Activated CD4-positive, alpha-beta memory T cell treated with anti-CD3 and anti-CD28 coated beads, Interleukin-2, amount 10 ng/mL, durations not matched to agents 7 days and 5 days (primary cell): ENCODE data around the gene PHF8. TPM values are rescaled to one million over a fixed set of nuclear protein-coding genes. Genes with fewer than 3 reads are reported as not detected.

Experiments
- CTCF ChIA-PET: fragments of 350-600 bp; sonication (Branson Sonifier 250); formaldehyde crosslinking; loops from one replicate; lab custom pipeline; 2021; ENCODE audit warnings: antibody characterized with exemption, inconsistent platforms; lab: Charles Lee
- POLR2A ChIA-PET: fragments of 350-600 bp; sonication (Branson Sonifier 250); formaldehyde crosslinking; loops from one replicate; lab custom pipeline; 2021; ENCODE audit warnings: antibody characterized with exemption; lab: Charles Lee
- DNase-seq: peaks from one replicate; pipeline ENCODE4 v3.0.0-alpha.2; 2020
- H3K27ac Mint-ChIP-seq: one replicate; pipeline ENCODE4 v1.8.0; 2021; ENCODE audit warnings: mild to moderate bottlenecking, mixed read lengths
- H3K27me3 Mint-ChIP-seq: one replicate; pipeline ENCODE4 v1.8.0; 2021; ENCODE audit warnings: mixed read lengths
- H3K36me3 Mint-ChIP-seq: one replicate; pipeline ENCODE4 v1.8.0; 2021; ENCODE audit warnings: low read depth, mixed read lengths
- H3K4me1 Mint-ChIP-seq: one replicate; pipeline ENCODE4 v1.8.0; 2021; ENCODE audit warnings: mixed read lengths
- H3K4me3 Mint-ChIP-seq: one replicate; pipeline ENCODE4 v1.8.0; 2021; ENCODE audit warnings: mild to moderate bottlenecking, mixed read lengths
- H3K9me3 Mint-ChIP-seq: one replicate; pipeline ENCODE4 v1.8.0; 2021; ENCODE audit warnings: mixed read lengths
- total RNA-seq, 2 experiments: library from RNA; stranded (reverse); gene quantifications; one replicate each; pipeline ENCODE4 v1.2.3, GENCODE V29; 2021

The PHF8 gene
- total RNA-seq = 10 to 100 TPM; 40.4 to 42.5 TPM

- peak within 1 kb of the TSS; percentile 96 for H3K4me3 Mint-ChIP-seq
- peak; percentile 95 for DNase-seq
- ChIA-PET CTCF (interaction anchor here (1.0 to 1.9 kb wide), 4 partner anchors 90 to 487 kb away, joined by 3 to 4 read pairs (median 4); partner anchors contain the start of gene HUWE1), POLR2A (interaction anchor here (0.8 to 3.7 kb wide), 14 partner anchors 13 to 1444 kb away, joined by 3 to 34 read pairs (median 5); partner anchors contain the start of genes APEX2, FAM120C, GNL3L and HUWE1)
- no peaks in the 10 kb centered on the region for H3K9me3 Mint-ChIP-seq
- no peaks in the 10 kb centered on the region for H3K27me3 Mint-ChIP-seq
- peaks cover 35% of the 10 kb centered on the region for H3K4me1 Mint-ChIP-seq
- H3K36me3 Mint-ChIP-seq = peaks cover 19% of the 10 kb centered on the region
- H3K27ac Mint-ChIP-seq = peak within 1 kb of the TSS; percentile 96
These were observed at the start of gene PHF8 for GRCh38 chrX:54044126-54044876. PHF8 (minus strand) TSS chrX:54044473; CDS start chrX:54042728, 1,745 bp downstream.

- Mint-ChIP-seq H3K36me3 (no peaks in the 10 kb centered on the region), H3K9me3 (no peaks in the 10 kb centered on the region), H3K27ac (no peak overlapping the region), H3K27me3 (no peaks in the 10 kb centered on the region), H3K4me1 (no peaks in the 10 kb centered on the region), H3K4me3 (no peak overlapping the region)
- POLR2A ChIA-PET = no interaction called here
- CTCF ChIA-PET = interaction anchor here (0.7 kb wide), 1 partner anchor 812 kb away, joined by 3 read pairs; no protein-coding TSS in a partner anchor
- DNase-seq = no peak
These were observed 49.3 kb upstream of the PHF8 start for GRCh38 chrX:54093571-54093970.

GRCh38 chrX:54093159-54093558 lies 48.9 kb upstream of the PHF8 start:
- H3K36me3 Mint-ChIP-seq = no peaks in the 10 kb centered on the region
- H3K27me3 Mint-ChIP-seq = no peaks in the 10 kb centered on the region
- POLR2A ChIA-PET = no interaction called here
- no peak overlapping the region for H3K27ac Mint-ChIP-seq
- no peaks in the 10 kb centered on the region for H3K4me1 Mint-ChIP-seq
- H3K4me3 Mint-ChIP-seq = no peak overlapping the region
- no peak for DNase-seq
- CTCF ChIA-PET = interaction anchor here (0.7 kb wide), 1 partner anchor 811 kb away, joined by 3 read pairs; no protein-coding TSS in a partner anchor
- H3K9me3 Mint-ChIP-seq = no peaks in the 10 kb centered on the region

GRCh38 chrX:54090880-54091279 lies 46.6 kb upstream of the PHF8 start:
- ChIA-PET CTCF (interaction anchor here (0.6 kb wide), 1 partner anchor 357 kb away, joined by 4 read pairs; no protein-coding TSS in a partner anchor), POLR2A (no interaction called here)
- H3K4me1 Mint-ChIP-seq = no peaks in the 10 kb centered on the region
- no peaks in the 10 kb centered on the region for H3K36me3 Mint-ChIP-seq
- H3K27me3 Mint-ChIP-seq = no peaks in the 10 kb centered on the region
- H3K4me3 Mint-ChIP-seq = no peak overlapping the region
- no peak overlapping the region for H3K27ac Mint-ChIP-seq
- no peaks in the 10 kb centered on the region for H3K9me3 Mint-ChIP-seq
- no peak for DNase-seq

GRCh38 chrX:54089191-54089590 lies 44.9 kb upstream of the PHF8 start:
- Mint-ChIP-seq H3K4me1 (no peaks in the 10 kb centered on the region), H3K36me3 (no peaks in the 10 kb centered on the region), H3K27me3 (no peaks in the 10 kb centered on the region), H3K27ac (no peak overlapping the region), H3K9me3 (no peaks in the 10 kb centered on the region), H3K4me3 (no peak overlapping the region)
- POLR2A ChIA-PET = no interaction called here
- DNase-seq = no peak
- CTCF ChIA-PET = no interaction called here

DNA sequence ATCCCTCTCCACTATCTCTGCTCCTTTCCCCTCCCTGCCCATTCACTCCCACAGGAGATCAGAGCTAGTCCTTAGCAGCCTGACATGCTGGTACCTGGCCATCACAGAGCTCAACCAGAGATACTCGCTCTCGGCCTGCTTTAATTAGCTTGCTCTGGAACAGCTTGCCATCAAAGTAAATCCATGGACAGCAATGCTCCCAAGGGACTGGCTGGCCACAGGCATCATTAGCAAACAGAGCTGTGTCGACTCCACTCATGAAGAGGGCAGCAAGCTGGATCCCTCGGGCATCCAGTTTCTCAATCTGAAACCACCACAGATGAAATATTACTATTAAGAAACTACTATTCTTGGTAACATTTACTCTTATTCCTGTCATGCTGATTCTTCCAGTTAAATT lies 43.4 kb upstream of the PHF8 start:
- Mint-ChIP-seq H3K27ac (no peak overlapping the region), H3K4me1 (no peaks in the 10 kb centered on the region), H3K4me3 (no peak overlapping the region), H3K36me3 (no peaks in the 10 kb centered on the region), H3K27me3 (no peaks in the 10 kb centered on the region), H3K9me3 (no peaks in the 10 kb centered on the region)
- DNase-seq = no peak
- ChIA-PET POLR2A (no interaction called here), CTCF (no interaction called here)

DNA sequence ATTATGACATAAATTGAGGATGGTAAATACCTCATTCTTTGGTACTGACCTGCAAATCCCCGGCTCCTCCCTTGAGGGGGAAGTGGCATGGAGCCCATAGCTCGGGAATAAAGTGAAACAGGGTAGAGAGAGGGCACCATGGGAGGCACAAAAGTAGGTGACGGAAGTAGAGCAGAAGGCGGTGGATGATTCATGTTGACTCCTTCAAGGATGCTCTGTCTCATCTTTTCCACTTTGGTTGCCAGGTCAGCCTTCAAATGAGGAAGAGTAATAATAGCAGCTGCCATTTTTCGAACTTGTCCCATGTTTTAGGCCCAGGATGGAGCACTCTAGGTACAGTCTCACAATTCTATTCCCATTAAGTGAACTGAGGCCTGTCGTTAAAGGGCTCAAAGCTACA lies 41.4 kb upstream of the PHF8 start:
- no peaks in the 10 kb centered on the region for H3K36me3 Mint-ChIP-seq
- ChIA-PET CTCF (no interaction called here), POLR2A (no interaction called here)
- H3K27me3 Mint-ChIP-seq = no peaks in the 10 kb centered on the region
- no peaks in the 10 kb centered on the region for H3K9me3 Mint-ChIP-seq
- DNase-seq = no peak
- H3K4me3 Mint-ChIP-seq = no peak overlapping the region
- H3K27ac Mint-ChIP-seq = no peak overlapping the region
- H3K4me1 Mint-ChIP-seq = no peaks in the 10 kb centered on the region

GRCh38 chrX:54076903-54077302 lies 32.6 kb upstream of the PHF8 start:
- H3K27ac Mint-ChIP-seq = no peak overlapping the region
- CTCF ChIA-PET = no interaction called here
- no peaks in the 10 kb centered on the region for H3K9me3 Mint-ChIP-seq
- H3K4me3 Mint-ChIP-seq = no peak overlapping the region
- POLR2A ChIA-PET = no interaction called here
- DNase-seq = no peak
- no peaks in the 10 kb centered on the region for H3K36me3 Mint-ChIP-seq
- H3K4me1 Mint-ChIP-seq = no peaks in the 10 kb centered on the region
- no peaks in the 10 kb centered on the region for H3K27me3 Mint-ChIP-seq

DNA sequence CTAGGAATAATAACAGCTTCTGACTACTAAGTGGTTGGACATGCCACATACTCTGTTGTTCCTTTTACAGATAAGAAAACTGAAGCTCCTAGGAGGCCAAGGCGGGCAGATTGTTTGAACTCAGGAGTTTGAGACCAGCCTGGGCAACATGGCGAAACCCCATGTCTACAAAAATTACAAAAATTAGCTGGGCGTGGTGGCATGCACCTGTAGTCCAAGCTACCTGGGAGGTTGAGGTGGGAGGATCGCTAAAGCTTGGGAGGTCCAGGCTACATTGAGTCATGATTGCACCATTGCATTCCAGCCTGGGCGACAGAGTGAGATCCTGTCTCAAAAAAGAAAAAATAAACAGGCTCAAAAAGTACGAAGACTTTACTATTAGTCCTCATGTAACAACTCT lies 30.6 kb upstream of the PHF8 start:
- POLR2A ChIA-PET = no interaction called here
- H3K36me3 Mint-ChIP-seq = no peaks in the 10 kb centered on the region
- CTCF ChIA-PET = no interaction called here

DNA sequence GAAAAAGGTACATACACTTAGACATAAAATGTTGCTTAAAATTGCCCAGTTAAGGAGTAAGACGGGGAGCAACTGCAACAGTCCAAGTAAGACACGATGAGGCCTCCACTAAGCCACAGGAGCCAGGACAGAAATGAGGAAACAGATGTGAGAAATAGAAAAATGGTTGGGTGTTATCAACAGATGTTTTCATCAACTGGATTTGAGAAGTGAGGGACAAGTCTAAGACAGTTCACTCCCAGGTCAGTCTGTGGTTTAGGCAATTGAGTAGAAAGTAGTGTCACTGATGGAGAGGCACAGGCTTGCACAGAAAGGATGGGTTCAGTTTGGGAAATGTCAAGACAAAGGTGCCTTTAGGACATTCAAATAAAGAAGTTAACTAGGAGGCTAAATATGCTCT lies 23.5 kb upstream of the PHF8 start:
- Mint-ChIP-seq H3K9me3 (no peaks in the 10 kb centered on the region), H3K27me3 (no peaks in the 10 kb centered on the region), H3K27ac (no peak overlapping the region), H3K4me3 (no peak overlapping the region), H3K36me3 (no peaks in the 10 kb centered on the region), H3K4me1 (no peaks in the 10 kb centered on the region)
- POLR2A ChIA-PET = no interaction called here
- CTCF ChIA-PET = no interaction called here
- no peak for DNase-seq

More for the DNA sequence above, 30.6 kb upstream of the PHF8 start:
- Mint-ChIP-seq H3K27me3 (no peaks in the 10 kb centered on the region), H3K4me1 (no peaks in the 10 kb centered on the region), H3K9me3 (no peaks in the 10 kb centered on the region), H3K27ac (no peak overlapping the region), H3K4me3 (no peak overlapping the region)
- no peak for DNase-seq

DNA sequence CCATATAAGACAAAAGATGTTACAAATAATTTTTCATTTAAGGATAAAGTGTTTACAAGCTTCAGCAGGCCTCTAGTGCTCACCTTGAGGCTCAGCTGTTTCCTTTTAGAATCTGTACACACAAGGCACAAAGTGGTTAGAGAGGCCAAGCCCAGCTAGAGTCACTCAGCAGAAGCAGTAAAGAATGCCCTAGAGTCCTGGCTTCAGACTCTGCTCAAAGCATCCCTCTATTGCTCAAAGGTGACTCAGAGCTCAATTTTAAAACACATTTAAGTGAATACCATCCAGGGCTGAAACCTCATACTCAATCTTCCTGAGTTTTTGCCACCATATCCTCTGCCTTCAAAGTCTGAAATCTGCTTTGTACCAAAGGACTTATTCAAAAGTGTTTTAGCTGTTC lies 22.6 kb upstream of the PHF8 start:
- no peak overlapping the region for H3K27ac Mint-ChIP-seq
- H3K9me3 Mint-ChIP-seq = no peaks in the 10 kb centered on the region
- no peaks in the 10 kb centered on the region for H3K4me1 Mint-ChIP-seq
- no peaks in the 10 kb centered on the region for H3K36me3 Mint-ChIP-seq
- CTCF ChIA-PET = no interaction called here
- H3K4me3 Mint-ChIP-seq = no peak overlapping the region
- H3K27me3 Mint-ChIP-seq = no peaks in the 10 kb centered on the region
- POLR2A ChIA-PET = no interaction called here
- no peak for DNase-seq

DNA sequence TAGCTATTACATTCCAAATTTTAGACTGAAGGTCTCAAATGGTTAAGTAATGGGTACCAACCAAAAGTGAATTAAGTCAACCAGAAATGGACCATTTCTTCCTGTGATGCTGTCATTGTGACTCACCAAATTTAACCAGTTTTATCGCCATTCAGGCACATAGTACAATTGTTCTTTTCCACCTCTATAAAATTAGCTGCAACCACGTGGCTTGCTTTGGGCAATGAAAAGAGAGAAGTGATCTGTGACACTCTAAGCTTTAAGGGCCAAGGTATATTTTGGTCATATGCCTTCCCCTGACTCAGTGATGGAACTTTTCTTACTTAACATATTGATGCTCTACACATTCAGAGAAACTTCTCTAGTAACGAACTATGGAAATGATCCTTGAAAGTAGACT lies 20.3 kb upstream of the PHF8 start:
- H3K36me3 Mint-ChIP-seq = no peaks in the 10 kb centered on the region
- H3K27ac Mint-ChIP-seq = no peak overlapping the region
- H3K4me1 Mint-ChIP-seq = no peaks in the 10 kb centered on the region
- CTCF ChIA-PET = no interaction called here
- H3K9me3 Mint-ChIP-seq = no peaks in the 10 kb centered on the region
- DNase-seq = no peak
- POLR2A ChIA-PET = no interaction called here
- no peak overlapping the region for H3K4me3 Mint-ChIP-seq
- H3K27me3 Mint-ChIP-seq = no peaks in the 10 kb centered on the region

DNA sequence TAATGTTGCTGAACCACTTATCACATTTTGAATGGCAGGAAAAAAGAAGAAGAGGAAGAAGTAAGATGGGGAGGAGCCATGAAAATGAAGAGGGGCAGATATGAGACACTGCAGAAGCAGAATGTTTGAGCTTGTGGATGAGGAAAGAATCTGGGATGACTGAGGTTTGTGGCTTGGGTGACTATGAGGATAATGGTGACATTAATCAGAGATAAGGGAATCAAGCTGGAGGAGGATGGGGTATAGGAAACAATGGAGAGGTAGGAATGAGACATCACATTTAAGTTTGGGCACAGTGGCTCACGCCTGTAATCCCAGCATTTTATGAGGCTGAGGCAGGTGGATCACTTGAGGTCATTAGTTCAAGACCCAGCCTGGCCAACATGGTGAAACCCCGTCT lies 19.1 kb upstream of the PHF8 start:
- CTCF ChIA-PET = no interaction called here
- Mint-ChIP-seq H3K27ac (no peak overlapping the region), H3K4me1 (no peaks in the 10 kb centered on the region), H3K4me3 (no peak overlapping the region), H3K9me3 (no peaks in the 10 kb centered on the region), H3K27me3 (no peaks in the 10 kb centered on the region), H3K36me3 (no peaks in the 10 kb centered on the region)
- POLR2A ChIA-PET = no interaction called here
- no peak for DNase-seq

- ChIA-PET CTCF (no interaction called here), POLR2A (no interaction called here)
- H3K9me3 Mint-ChIP-seq = no peaks in the 10 kb centered on the region
- peaks cover 17% of the 10 kb centered on the region for H3K4me1 Mint-ChIP-seq
- no peaks in the 10 kb centered on the region for H3K36me3 Mint-ChIP-seq
- no peak for DNase-seq
- H3K27ac Mint-ChIP-seq = no peak overlapping the region
- H3K4me3 Mint-ChIP-seq = no peak overlapping the region
- H3K27me3 Mint-ChIP-seq = no peaks in the 10 kb centered on the region
These were observed 5.5 kb upstream of the PHF8 start for GRCh38 chrX:54049801-54050200.
